Measurements from ENCODE around the gene ZBTB12.
A peak's percentile ranks its signal among the peaks of the same experiment; 100 is the strongest.
"Not testable (repeated sequence)": the region's sequence is repeated elsewhere in the genome, so short reads cannot be mapped to it uniquely, and the experiment has no call there.

ZBTB12 gene

DNA sequence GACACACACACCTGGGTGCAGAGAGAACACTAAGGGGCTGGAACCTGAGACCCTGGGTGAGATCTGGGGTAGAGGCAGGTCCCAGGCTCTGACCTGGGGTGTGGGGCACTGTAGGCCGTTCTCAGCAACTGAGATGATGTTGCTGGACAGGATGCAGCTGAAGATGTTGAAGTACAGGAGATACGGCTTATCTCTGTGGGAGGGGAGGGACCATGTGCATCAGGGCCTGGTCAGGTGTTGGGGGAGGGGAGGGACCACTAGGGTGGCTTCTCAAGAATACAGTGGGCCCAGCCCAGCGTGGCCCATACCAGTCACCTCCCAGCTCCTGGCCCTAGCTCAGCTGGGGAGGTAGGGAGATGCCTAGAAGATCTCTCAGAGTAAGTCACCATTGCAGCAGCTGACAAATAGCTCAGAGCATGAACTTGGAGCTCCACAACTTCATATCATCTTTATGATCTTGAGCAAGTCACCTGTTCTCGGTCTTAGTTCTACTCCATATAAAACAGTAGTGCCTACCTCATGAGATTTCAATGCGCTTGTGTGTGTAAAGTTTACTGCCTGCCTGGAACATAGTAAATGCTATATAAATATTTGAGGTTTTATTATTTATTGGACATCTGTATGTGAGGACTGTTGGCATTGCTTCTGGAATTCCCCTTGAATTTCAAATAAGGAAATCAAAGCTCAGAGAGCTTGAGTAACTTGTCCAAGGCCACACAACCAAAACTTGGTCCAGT, 26.9 kb downstream of the ZBTB12 start:
- DNase-seq: peak; percentile 29

GRCh38 chr6:31874084-31874670, 27.7 kb downstream of the ZBTB12 start:
- DNase-seq: no peak

- DNase-seq: peak; percentile 47
Measured at GRCh38 chr6:31871046-31871659, 30.7 kb downstream of the ZBTB12 start.

DNA sequence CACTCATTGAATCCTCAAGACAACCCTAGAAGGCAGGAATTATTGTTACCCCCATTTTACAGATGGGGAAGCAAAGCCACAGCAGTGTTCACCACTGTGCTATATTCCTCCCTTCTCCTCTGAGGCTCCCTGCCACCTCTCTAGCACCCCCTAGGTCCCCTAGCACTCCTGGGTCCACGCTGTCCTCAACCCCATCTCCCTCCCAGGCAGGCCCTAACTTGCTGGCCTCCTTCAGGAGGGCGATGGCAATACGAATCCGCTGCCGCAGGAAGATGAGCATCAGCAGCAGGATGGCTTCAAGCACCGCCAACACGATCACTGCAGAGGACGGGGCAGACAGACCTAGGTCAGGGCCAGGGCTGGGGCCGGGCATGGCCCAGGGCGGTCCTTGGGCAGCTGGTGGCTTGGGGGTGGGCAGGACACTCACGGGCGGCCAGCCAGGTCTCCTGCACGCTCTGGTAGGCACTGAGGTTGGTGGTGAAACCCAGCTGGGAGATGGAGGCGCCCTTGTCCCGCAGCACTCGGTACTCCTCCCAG, 31.4 kb downstream of the ZBTB12 start:
- no peak for DNase-seq

GRCh38 chr6:31869343-31869742, 32.5 kb downstream of the ZBTB12 start:
- DNase-seq: no peak

GRCh38 chr6:31868658-31868971, 33.3 kb downstream of the ZBTB12 start:
- not testable (repeated sequence) for DNase-seq

- DNase-seq: no peak
Measured at GRCh38 chr6:31865205-31866118, 36.4 kb downstream of the ZBTB12 start.

DNA sequence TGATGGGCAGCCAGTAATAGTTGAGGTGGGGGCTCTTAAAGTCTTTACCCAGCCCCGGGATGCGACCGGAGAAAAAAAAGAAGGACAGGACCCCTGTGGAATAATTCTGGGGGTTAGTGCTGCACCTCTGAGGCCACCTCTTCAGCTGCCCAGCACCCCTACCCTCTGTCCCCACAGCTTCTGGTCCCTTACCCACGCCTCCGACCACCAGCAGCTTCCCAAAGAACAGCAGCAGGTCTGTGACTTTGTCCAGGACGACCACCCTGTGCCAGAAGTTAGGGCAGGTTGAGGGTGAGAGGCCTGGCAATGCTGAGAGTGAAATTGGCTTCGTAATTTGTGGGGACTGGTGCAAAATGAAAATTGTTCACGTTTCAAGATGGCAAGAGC, 37.1 kb downstream of the ZBTB12 start:
- no peak for DNase-seq

- DNase-seq: not testable (repeated sequence)
Measured at GRCh38 chr6:31864123-31864562, 37.7 kb downstream of the ZBTB12 start.

DNA sequence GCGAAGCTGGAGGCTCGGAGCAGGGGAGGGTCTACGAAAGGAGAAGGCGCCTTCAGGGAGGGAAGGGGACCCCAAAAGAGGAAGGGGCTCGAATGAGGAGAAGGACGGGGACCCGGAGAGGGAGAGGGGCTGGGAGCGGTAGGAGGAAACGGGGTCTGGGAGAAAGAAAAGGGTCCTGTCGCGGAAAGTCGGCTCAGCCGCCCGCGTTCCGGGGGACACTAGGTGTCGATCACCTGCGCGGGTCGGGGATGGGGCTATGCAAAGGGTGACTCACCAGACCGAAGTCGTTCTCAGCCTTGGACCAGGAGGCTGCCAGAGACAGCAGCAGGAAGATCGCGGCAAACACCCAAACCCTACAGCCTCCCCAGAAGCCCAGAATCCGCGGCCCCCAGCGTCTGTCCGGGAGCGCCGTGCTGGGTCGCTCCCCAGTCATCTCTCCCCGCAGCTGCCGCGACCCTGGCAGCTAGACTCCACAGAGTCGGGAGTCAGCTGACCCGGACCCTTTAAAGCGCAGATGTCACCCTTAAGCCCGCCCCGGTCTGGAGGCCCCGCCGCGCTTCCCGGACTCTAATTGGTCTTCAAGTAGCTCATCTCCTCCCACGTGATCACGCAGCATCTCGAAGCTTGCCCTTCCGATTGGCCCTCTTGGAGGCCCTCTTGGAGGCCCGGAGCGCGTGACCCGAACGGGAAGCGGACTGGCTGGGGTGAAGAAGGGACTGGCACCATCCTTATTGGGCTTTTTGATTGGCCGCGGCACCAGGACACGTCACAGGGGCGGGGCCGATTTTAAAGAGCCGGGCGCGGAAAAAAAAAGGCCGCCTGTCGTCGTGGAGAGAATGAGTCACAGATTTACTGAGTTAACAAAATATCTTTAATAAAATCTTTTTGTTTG, 39.3 kb downstream of the ZBTB12 start, which contains the start of gene NEU1:
Gene NEU1, minus strand, starts transcription at position 478 of the 892 bp plus-strand sequence. Its CDS starts 45 bp downstream, at position 433.
- peak; percentile 100 for DNase-seq

GRCh38 chr6:31861919-31862343, 40.0 kb downstream of the ZBTB12 start:
- DNase-seq: no peak

DNA sequence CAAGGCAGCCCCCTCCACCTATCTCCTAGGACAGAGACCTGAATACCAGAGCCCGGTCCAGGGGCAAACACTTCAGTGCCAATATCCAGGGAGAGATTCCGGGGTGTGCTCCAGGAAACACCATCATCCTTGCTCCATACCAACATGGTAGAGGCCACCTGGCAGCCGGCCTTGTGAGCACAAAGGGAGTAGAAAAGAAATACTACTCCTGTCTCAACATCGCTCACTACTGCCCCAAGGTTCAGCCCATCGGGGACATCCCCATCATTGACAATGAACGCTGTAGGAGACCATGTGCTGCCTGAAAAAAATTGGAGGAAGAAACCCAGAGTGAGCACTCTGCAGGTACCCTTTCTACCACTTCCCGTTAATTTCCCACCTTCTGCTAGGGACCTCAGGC, 40.7 kb downstream of the ZBTB12 start:
- no peak for DNase-seq

GRCh38 chr6:31860349-31860748, 41.5 kb downstream of the ZBTB12 start:
- no peak for DNase-seq

DNA sequence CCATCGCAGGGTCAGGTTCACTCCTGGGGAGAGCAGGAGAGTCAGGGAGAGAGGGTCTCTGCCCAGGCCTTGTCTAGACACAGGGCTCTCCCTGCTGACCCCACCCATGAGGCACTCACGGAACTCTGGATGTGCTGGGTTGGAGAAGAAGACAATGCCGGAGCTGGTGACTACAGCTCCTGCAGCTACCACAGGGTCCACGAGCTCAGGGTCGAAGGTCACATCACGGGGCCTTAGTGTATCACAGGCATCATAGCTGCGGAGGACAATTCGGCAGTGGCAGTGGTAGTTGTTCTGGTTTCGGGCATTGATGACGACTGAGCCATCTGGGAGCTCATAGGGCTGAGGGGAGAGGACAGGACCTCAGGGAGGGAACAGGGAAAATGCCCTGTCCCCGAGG, 42.0 kb downstream of the ZBTB12 start:
- no peak for DNase-seq

DNA sequence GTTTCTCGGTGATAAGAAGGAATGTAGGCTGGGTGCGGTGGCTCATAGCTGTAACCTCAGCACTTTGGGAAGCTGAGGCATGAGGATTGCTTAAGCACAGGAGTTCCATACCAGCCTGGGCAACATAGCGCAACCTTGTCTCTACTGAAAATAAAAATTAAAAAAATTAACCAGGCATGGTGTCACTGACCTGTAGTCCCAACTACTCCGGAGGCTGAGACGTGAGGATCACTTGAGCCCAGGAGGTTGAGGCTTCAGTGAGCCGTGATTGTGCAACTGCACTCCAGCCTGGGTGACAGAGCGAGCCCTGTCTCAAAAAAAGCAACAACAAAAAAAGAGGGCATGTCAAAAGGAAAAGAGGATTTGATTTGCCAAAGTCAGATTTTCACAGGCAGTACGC, 43.2 kb downstream of the ZBTB12 start:
- no peak for DNase-seq

- not testable (repeated sequence) for DNase-seq
Measured at GRCh38 chr6:31857774-31858173, 44.1 kb downstream of the ZBTB12 start.

- not testable (repeated sequence) for DNase-seq
Measured at GRCh38 chr6:31851980-31852718, 49.7 kb downstream of the ZBTB12 start.

GRCh38 chr6:31851485-31851832, 50.4 kb downstream of the ZBTB12 start:
- no peak for DNase-seq

GRCh38 chr6:31850765-31851484, 51.0 kb downstream of the ZBTB12 start:
- no peak for DNase-seq

Data from fibroblast of skin of abdomen (primary cell).